Adrenal gland (tissue), 12 donors: ENCODE data around the gene C19orf47. TPM values are rescaled to one million over a fixed set of nuclear protein-coding genes. Genes with fewer than 3 reads are reported as not detected.
A peak's percentile ranks its signal among the peaks of the same experiment; 100 is the strongest.

Experiments used
- DNase-seq, 7 donors: peaks; one replicate each; pipeline ENCODE4 v3.0.0-alpha.2; 2019 to 2020
- H3K27ac ChIP-seq, 5 donors: fragments of 200-600 bp; sonication (generic) in 4 of 5; 1 replicate in 3 of 5; 2 replicates in 2 of 5; pipeline versions ENCODE4 v1.5.1 to v1.8.0; 2016 to 2020; ENCODE audit warnings: mild to moderate bottlenecking in 1 of 5
- H3K27me3 ChIP-seq: fragments of 200-600 bp; 2 replicates; pipeline ENCODE4 v1.8.0; 2021
- H3K36me3 ChIP-seq, 2 donors: fragments of 200-600 bp; replicated peaks in 1 of 2; 1 replicate in 1 of 2; 2 replicates in 1 of 2; pipeline versions ENCODE4 v1.5.1 to v1.8.0; 2018 to 2022
- H3K4me1 ChIP-seq, 2 donors: fragments of 200-600 bp; replicated peaks in 1 of 2; 1 replicate in 1 of 2; 2 replicates in 1 of 2; pipeline versions ENCODE4 v1.5.1 to v1.8.0; 2018 to 2021
- H3K4me3 ChIP-seq, 4 donors: fragments of 200-600 bp; sonication (generic) in 3 of 4; one replicate each; pipeline ENCODE4 v1.5.1; 2016 to 2018
- H3K9me3 ChIP-seq, 3 donors: fragments of 200-600 bp; sonication (generic) in 1 of 3; replicated peaks in 1 of 3; 1 replicate in 2 of 3; 2 replicates in 1 of 3; pipeline versions ENCODE4 v1.5.1 to v1.8.0; 2016 to 2021
- POLR2A ChIP-seq, 2 donors: fragments of 450-650 bp; IDR thresholded peaks; one replicate each; pipeline ENCODE4 v1.6.1; 2017; ENCODE audit warnings: antibody characterized with exemption in 2 of 2, mild to moderate bottlenecking in 2 of 2, moderate library complexity in 1 of 2
- WGBS, 4 donors: extraction: QIAGEN DNeasy Blood & Tissue Kit in 2 of 4; methylation state at CpG; one replicate each; pipeline versions ENCODE4 v1.1.5 to v1.1.7; 2013 to 2017; 5-methylcytosine and 5-hydroxymethylcytosine counted together
- intact Hi-C, 2 donors: fragments of 100-400 bp; cut with DNase I; formaldehyde crosslinking; loops; one replicate each; pipeline versions ENCODE4 v1.14.1 to v1.15.0; 2022 to 2023
- polyA plus RNA-seq, 3 donors: library from polyadenylated mRNA; stranded (reverse); fragments of 200-250 nt in 2 of 3; fragments of 350-450 nt in 1 of 3; fragmentation: Illumina TruSeq in 1 of 3; extraction: RNeasy Lipid Tissue Mini Kit (QIAGEN cat#74804) in 1 of 3; gene quantifications; one replicate each; pipeline ENCODE4 v1.2.3, GENCODE V29; 2013 to 2014
- total RNA-seq, 9 donors: library from RNA; depleted of rRNA in 4 of 9; stranded (reverse); fragments of >200 nt in 4 of 9; fragments of 120-200 nt in 1 of 9; fragmentation: NEBNext Ultra II Directional in 1 of 9; extraction: Animal tissue kit (Norgen Biotek cat#: 25700) in 1 of 9; gene quantifications; one replicate each; pipeline versions ENCODE4 v1.1.0 to v1.2.4, GENCODE V29; 2013 to 2023
- TF ChIP-seq, protein P1 (sequence below), 6 experiments: fragments of 450-650 bp in 4 of 6; fragments of 200-600 bp in 2 of 6; sonication (generic) in 1 of 6; IDR thresholded peaks; 1 replicate in 5 of 6; 2 replicates in 1 of 6; pipeline versions ENCODE4 v1.5.1 to v1.8.0; 2016 to 2021; ENCODE audit warnings: antibody characterized with exemption in 6 of 6, mild to moderate bottlenecking in 2 of 6, moderate library complexity in 1 of 6
- donor health status: healthy with polysubstance abuse.
- donor health status: Bipolar disorder and iron deficiency.
- donor health status: DM: yes; HTN: yes; CAD: no.
- donor health status: DM: no; HTN: no; CAD: no.
- donor health status: DM: no; HTN: no; CAD: no.
- donor health status: DM: yes; HTN: yes; CAD: no.

Gene C19orf47
- total and polyA plus RNA-seq, 12 donors: 7.0 to 20.9 (median 14.6) TPM

DNA sequence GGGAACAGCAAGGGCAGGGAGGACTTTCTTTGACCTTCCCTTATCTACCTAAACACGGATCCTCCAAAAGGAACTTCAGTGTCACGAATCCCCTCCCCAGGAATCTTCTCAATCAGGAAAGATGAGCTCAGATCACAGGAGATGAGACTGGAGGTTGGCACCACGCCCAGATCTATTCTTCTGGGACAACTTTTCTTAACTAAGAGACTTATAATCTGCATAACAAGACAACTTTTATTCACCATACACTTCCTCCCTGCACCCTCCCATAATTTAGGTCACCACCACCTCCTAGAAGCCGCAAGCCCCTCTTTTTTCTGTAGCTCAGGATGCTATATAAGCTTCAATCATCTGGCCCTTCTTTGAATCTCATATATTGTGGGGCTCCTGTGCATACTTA lies 43.9 kb downstream of the C19orf47 start:
- H3K4me3 ChIP-seq: no peak overlapping the region
- no peaks in the 10 kb centered on the region for H3K27me3 ChIP-seq
- intact Hi-C loops: loop anchor here in 1 of 2 donors (10.0 kb wide), 1 partner anchor 70 kb away; no protein-coding TSS in a partner anchor
- no peaks in the 10 kb centered on the region for H3K4me1 ChIP-seq
- DNase-seq: peak in 1 of 7 donors; percentile 32
- WGBS, 4 donors: 52 to 62% (median 58%) methylated on average over 4 of the region's 4 CpGs
- no peak overlapping the region for H3K27ac ChIP-seq
- H3K9me3 ChIP-seq: no peaks in the 10 kb centered on the region
- H3K36me3 ChIP-seq: no peaks in the 10 kb centered on the region
- TF ChIP-seq, protein P1, sequence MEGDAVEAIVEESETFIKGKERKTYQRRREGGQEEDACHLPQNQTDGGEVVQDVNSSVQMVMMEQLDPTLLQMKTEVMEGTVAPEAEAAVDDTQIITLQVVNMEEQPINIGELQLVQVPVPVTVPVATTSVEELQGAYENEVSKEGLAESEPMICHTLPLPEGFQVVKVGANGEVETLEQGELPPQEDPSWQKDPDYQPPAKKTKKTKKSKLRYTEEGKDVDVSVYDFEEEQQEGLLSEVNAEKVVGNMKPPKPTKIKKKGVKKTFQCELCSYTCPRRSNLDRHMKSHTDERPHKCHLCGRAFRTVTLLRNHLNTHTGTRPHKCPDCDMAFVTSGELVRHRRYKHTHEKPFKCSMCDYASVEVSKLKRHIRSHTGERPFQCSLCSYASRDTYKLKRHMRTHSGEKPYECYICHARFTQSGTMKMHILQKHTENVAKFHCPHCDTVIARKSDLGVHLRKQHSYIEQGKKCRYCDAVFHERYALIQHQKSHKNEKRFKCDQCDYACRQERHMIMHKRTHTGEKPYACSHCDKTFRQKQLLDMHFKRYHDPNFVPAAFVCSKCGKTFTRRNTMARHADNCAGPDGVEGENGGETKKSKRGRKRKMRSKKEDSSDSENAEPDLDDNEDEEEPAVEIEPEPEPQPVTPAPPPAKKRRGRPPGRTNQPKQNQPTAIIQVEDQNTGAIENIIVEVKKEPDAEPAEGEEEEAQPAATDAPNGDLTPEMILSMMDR (IDR thresholded peaks at IDR 0.05): no peak
- no peak for TF ChIP-seq POLR2A (IDR thresholded peaks at IDR 0.05)

DNA sequence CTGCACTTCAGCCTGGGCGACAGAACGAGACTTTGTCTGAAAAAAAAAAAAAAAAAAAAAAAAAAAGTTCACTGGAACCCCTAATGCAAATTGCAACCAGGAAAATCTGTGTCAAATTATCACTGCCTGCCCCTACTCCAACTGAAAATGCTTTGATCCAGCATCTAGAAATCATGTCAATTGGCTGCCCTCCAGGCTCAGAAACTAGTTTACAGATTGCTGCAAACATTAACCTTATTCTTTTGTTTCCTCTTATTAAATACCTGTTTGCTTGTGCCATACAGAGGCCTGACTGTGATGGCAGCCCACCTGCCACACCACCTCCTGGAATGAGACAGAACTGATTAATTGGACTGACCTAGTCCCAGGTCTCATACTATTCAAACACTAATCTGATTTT lies 44.4 kb downstream of the C19orf47 start:
- Histone ChIP-seq H3K27me3 (no peaks in the 10 kb centered on the region), H3K4me3 (no peak overlapping the region), H3K27ac (no peak overlapping the region), H3K4me1 (no peaks in the 10 kb centered on the region), H3K9me3 (no peaks in the 10 kb centered on the region), H3K36me3 (no peaks in the 10 kb centered on the region)
- WGBS, 4 donors: 76 to 88% (median 85%) methylated on average over 2 of the region's 2 CpGs
- intact Hi-C loops: loop anchor here in 1 of 2 donors (10.0 kb wide), 1 partner anchor 71 kb away; no protein-coding TSS in a partner anchor
- TF ChIP-seq, protein P1 (IDR thresholded peaks at IDR 0.05): no peak
- TF ChIP-seq POLR2A (IDR thresholded peaks at IDR 0.05): no peak
- DNase-seq: no peak

DNA sequence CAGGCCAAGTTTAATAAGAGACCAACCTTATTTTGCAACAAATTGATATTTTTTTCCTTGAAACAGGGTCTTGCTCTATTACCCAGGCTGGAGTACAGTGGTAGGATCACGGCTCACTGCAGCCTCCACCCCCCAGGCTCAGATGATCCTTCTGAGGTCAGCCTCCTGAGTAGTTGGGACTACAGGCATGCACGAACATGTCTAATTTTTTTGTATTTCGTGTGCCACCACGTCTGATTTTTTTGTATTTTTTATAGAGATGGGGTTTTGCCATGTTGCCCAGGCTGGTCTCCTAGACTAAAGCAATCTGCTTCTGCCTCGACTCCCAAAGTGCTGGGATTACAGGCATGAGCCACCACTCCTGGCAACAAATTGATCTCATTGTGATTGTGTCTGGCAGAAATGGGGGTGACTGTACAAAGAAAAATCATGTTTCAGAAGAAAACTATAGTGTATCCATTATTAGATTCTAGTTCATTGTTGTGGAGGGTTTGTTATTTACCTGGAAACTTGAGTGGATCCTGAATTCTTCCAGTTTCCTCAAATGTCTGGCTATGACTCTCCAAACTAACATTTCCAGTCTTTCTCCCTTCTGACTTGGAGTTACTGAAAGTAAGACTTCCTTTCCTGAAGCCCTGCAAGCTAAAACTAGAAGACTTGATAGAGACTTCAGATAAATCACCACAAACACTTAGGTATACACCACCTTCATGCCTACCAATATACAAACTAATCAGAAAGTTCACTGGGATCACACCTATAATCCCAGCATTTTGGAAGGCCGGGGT lies 45.8 kb downstream of the C19orf47 start:
- Histone ChIP-seq H3K27ac (no peak overlapping the region), H3K4me3 (no peak overlapping the region), H3K27me3 (no peaks in the 10 kb centered on the region), H3K4me1 (peaks cover 0 to 7% of the 10 kb centered on the region in 2 donors), H3K36me3 (no peaks in the 10 kb centered on the region), H3K9me3 (no peaks in the 10 kb centered on the region)
- no peak for TF ChIP-seq POLR2A (IDR thresholded peaks at IDR 0.05)
- TF ChIP-seq, protein P1 (IDR thresholded peaks at IDR 0.05): no peak
- intact Hi-C loops: loop anchor here in 1 of 2 donors (10.0 kb wide), 1 partner anchor 72 kb away; no protein-coding TSS in a partner anchor
- 86 to 91% (median 87%) methylated on average over 6 of the region's 6 CpGs for WGBS, 4 donors
- no peak for DNase-seq

DNA sequence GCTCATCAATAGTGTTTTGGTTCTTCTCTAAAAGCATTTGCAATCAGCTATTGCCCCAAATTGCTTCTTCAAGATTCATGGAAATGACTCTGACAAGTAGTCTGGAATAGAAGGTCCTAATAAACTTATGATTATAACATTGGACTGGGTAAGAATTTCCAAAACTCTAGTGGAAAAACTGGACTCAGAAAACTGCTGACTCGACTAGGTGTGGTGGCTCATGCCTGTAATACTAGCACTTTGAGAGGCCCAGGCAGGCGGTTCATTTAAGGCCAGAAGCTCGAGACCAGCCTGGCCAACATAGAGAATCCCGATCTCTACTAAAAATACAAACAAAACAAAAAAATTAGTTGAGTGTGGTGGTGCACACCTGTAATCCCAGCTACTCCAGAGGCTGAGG lies 47.5 kb downstream of the C19orf47 start:
- Histone ChIP-seq H3K27me3 (no peaks in the 10 kb centered on the region), H3K27ac (no peak overlapping the region), H3K36me3 (no peaks in the 10 kb centered on the region), H3K9me3 (no peaks in the 10 kb centered on the region), H3K4me3 (no peak overlapping the region), H3K4me1 (peaks cover 0 to 7% of the 10 kb centered on the region in 2 donors)
- intact Hi-C loops: loop anchor here in 1 of 2 donors (10.0 kb wide), 1 partner anchor 74 kb away; no protein-coding TSS in a partner anchor
- TF ChIP-seq POLR2A (IDR thresholded peaks at IDR 0.05): no peak
- TF ChIP-seq, protein P1 (IDR thresholded peaks at IDR 0.05): no peak
- WGBS, 4 donors: 92 to 98% (median 93%) methylated on average over 4 of the region's 4 CpGs
- DNase-seq: no peak
